KBM-7 (cell line): ENCODE results near the gene ABCC2.
"Not testable (repeated sequence)": the region's sequence is repeated elsewhere in the genome, so short reads cannot be mapped to it uniquely, and the experiment has no call there.

Source experiments
- DNase-seq: peaks from one replicate; pipeline ENCODE4 v3.0.0-alpha.2; 2015
- in situ Hi-C: fragments of 300-500 bp; cut with MboI; formaldehyde crosslinking; loops from 2 replicates; pipeline ENCODE4 v1.14.3; 2020; ENCODE audit warnings: low sequenced_read_pairs, low pct_unique_long_range_greater_than_20kb, mixed read lengths

The ABCC2 gene

GRCh38 chr10:99872367-99873162 lies 90.1 kb downstream of the ABCC2 start:
- in situ Hi-C loops = loop anchor here (25.0 kb wide), 1 partner anchor 165 kb away; no protein-coding TSS in a partner anchor
- no peak for DNase-seq

- in situ Hi-C loops = loop anchor here (25.0 kb wide), 1 partner anchor 163 kb away; no protein-coding TSS in a partner anchor
- DNase-seq = no peak
Observed at GRCh38 chr10:99873846-99874245, 91.4 kb downstream of the ABCC2 start.

- in situ Hi-C loops = loop anchor here (25.0 kb wide), 1 partner anchor 163 kb away; no protein-coding TSS in a partner anchor
- no peak for DNase-seq
Observed at GRCh38 chr10:99874341-99875085, 92.1 kb downstream of the ABCC2 start.

GRCh38 chr10:99875473-99875872 lies 93.0 kb downstream of the ABCC2 start:
- DNase-seq = no peak
- in situ Hi-C loops = no loop called here

GRCh38 chr10:99880080-99880835 lies 97.8 kb downstream of the ABCC2 start:
- in situ Hi-C loops = no loop called here
- DNase-seq = no peak

- no peak for DNase-seq
- in situ Hi-C loops = no loop called here
Observed at GRCh38 chr10:99881371-99881770, 98.9 kb downstream of the ABCC2 start.

GRCh38 chr10:99883523-99883922 lies 101.1 kb downstream of the ABCC2 start:
- in situ Hi-C loops = no loop called here
- no peak for DNase-seq

- DNase-seq = no peak
- in situ Hi-C loops = no loop called here
Observed at GRCh38 chr10:99888622-99889021, 106.2 kb downstream of the ABCC2 start.

GRCh38 chr10:99894613-99895012 lies 112.2 kb downstream of the ABCC2 start:
- no peak for DNase-seq
- in situ Hi-C loops = no loop called here

GRCh38 chr10:99895066-99895465 lies 112.6 kb downstream of the ABCC2 start:
- DNase-seq, in situ Hi-C loops: not testable (repeated sequence)

- no peak for DNase-seq
- in situ Hi-C loops = no loop called here
Observed at GRCh38 chr10:99895867-99896266, 113.4 kb downstream of the ABCC2 start.
